Endometrial microvascular endothelial cells (primary cell): ENCODE results near the gene CDC45. TPM values are rescaled to one million over a fixed set of nuclear protein-coding genes. Genes with fewer than 3 reads are reported as not detected.

ENCODE experiments used
- in situ Hi-C: cut with HindIII; loops from 2 replicates; pipeline ENCODE4 v1.10.0; 2017; ENCODE audit warnings: low sequenced_read_pairs, low pct_unique_long_range_greater_than_20kb; ENCODE audit errors: inconsistent ontology term
- total RNA-seq: library from RNA; depleted of rRNA; stranded (reverse); fragments of >200 nt; gene quantifications from one replicate; pipeline ENCODE4 v1.2.3, GENCODE V29; 2015; ENCODE audit errors: inconsistent ontology term

CDC45 gene
- total RNA-seq, 1 donor from 2014 or later: 43.1 TPM

- in situ Hi-C loops: no loop called here
These were observed 9.4 kb downstream of the CDC45 start for GRCh38 chr22:19488884-19489843.

- in situ Hi-C loops: no loop called here
These were observed 11.0 kb downstream of the CDC45 start for GRCh38 chr22:19490628-19491230.

- in situ Hi-C loops: no loop called here
These were observed 12.9 kb downstream of the CDC45 start for GRCh38 chr22:19492504-19493174.

GRCh38 chr22:19494001-19494560 lies 14.4 kb downstream of the CDC45 start:
- in situ Hi-C loops: no loop called here

- in situ Hi-C loops: no loop called here
These were observed 15.0 kb downstream of the CDC45 start for GRCh38 chr22:19494676-19495173.

GRCh38 chr22:19495562-19496323 lies 16.0 kb downstream of the CDC45 start:
- in situ Hi-C loops: no loop called here

GRCh38 chr22:19496324-19496630 lies 16.6 kb downstream of the CDC45 start:
- in situ Hi-C loops: no loop called here

GRCh38 chr22:19497245-19497644 lies 17.5 kb downstream of the CDC45 start:
- in situ Hi-C loops: no loop called here

GRCh38 chr22:19498154-19498865 lies 18.6 kb downstream of the CDC45 start:
- in situ Hi-C loops: no loop called here

- in situ Hi-C loops: no loop called here
These were observed 19.1 kb downstream of the CDC45 start for GRCh38 chr22:19498866-19499190.

- in situ Hi-C loops: no loop called here
These were observed 19.6 kb downstream of the CDC45 start for GRCh38 chr22:19499236-19499879.

GRCh38 chr22:19499880-19500242 lies 20.1 kb downstream of the CDC45 start:
- in situ Hi-C loops: no loop called here

GRCh38 chr22:19501897-19502447 lies 22.3 kb downstream of the CDC45 start:
- in situ Hi-C loops: no loop called here

GRCh38 chr22:19503367-19503766 lies 23.6 kb downstream of the CDC45 start:
- in situ Hi-C loops: no loop called here

- in situ Hi-C loops: no loop called here
These were observed 24.1 kb downstream of the CDC45 start for GRCh38 chr22:19503869-19504268.

- in situ Hi-C loops: no loop called here
These were observed 25.4 kb downstream of the CDC45 start for GRCh38 chr22:19504900-19505734.

GRCh38 chr22:19505735-19506126 lies 26.0 kb downstream of the CDC45 start:
- in situ Hi-C loops: no loop called here
